HCT116 (cell line): ENCODE results near the gene SHOC2. TPM values are rescaled to one million over a fixed set of nuclear protein-coding genes. Genes with fewer than 3 reads are reported as not detected.

Experiments used
- ATAC-seq: fragments of 200-7000 bp; cut with Tn5 transposase; 2 replicates; pipeline ENCODE4 v1.9.1; 2020; ENCODE audit warnings: mild to moderate bottlenecking, moderate library complexity
- BruUV-seq: library from RNA; stranded (reverse); fragments of 400-500 nt; replicated peaks from 2 replicates; lab custom pipeline; 2021; lab: Mats Ljungman, UMichigan
- CTCF ChIA-PET: fragments of 300-600 bp; sonication (Branson Sonifier 250); formaldehyde crosslinking; loops from one replicate; lab custom pipeline; 2021; ENCODE audit warnings: antibody characterized with exemption; lab: Charles Lee
- POLR2A ChIA-PET: fragments of 300-600, 350-600 bp; sonication (Branson Sonifier 250); formaldehyde crosslinking; loops from one replicate; lab custom pipeline; 2021; ENCODE audit warnings: antibody characterized with exemption; lab: Charles Lee
- RAD21 ChIA-PET, 2 experiments: fragments of 300-600 bp; sonication (Branson Sonifier 250); formaldehyde crosslinking; loops; one replicate each; lab custom pipeline; 2023; ENCODE audit warnings: low total read pairs in 2 of 2; ENCODE audit not compliant: uncharacterized antibody in 2 of 2, unreplicated experiment in 2 of 2, low non-redundant PET in 1 of 2; lab: Charles Lee
- DNase-seq: peaks from one replicate; pipeline ENCODE4 v3.0.0-alpha.2; 2010; ENCODE audit warnings: low read depth, low spot score
- H2AFZ ChIP-seq: fragments of 200-600 bp; shearing (Covaris generic), sonication (generic); 2 replicates; pipeline ENCODE4 v1.6.1; 2017; ENCODE audit warnings: low read depth, mixed run types, mixed read lengths, antibody characterized with exemption, low read length; ENCODE audit not compliant: poor library complexity, severe bottlenecking
- H3K27ac ChIP-seq: 2 replicates; pipeline ENCODE4 v1.5.1; 2012; ENCODE audit warnings: low read depth, low read length
- H3K27me3 ChIP-seq: fragments of 200-600 bp; sonication (generic); 2 replicates; pipeline ENCODE4 v1.6.1; 2016; ENCODE audit warnings: mixed run types, low read length, mixed read lengths; ENCODE audit not compliant: insufficient read depth
- H3K36me3 ChIP-seq, 2 experiments: fragments of 200-500 bp in 1 of 2; fragments of 200-600 bp in 1 of 2; sonication (Bioruptor generic) in 1 of 2; sonication (generic) in 1 of 2; 2 replicates each; pipeline versions ENCODE4 v1.5.1 to v1.6.1; 2014 to 2016; ENCODE audit warnings: low read length in 2 of 2, inconsistent platforms in 1 of 2, mixed read lengths in 1 of 2, mixed run types in 1 of 2; ENCODE audit not compliant: insufficient read depth in 2 of 2, control insufficient read depth in 1 of 2
- H3K4me1 ChIP-seq, 2 experiments: fragments of 200-600 bp in 1 of 2; sonication (generic) in 1 of 2; 2 replicates each; pipeline versions ENCODE4 v1.5.1 to v1.6.1; 2012 to 2017; ENCODE audit warnings: low read length in 2 of 2, inconsistent platforms in 1 of 2, mild to moderate bottlenecking in 1 of 2, mixed read lengths in 1 of 2, mixed run types in 1 of 2, moderate library complexity in 1 of 2; ENCODE audit not compliant: insufficient read depth in 2 of 2, control insufficient read depth in 1 of 2
- H3K4me2 ChIP-seq: fragments of 200-600 bp; sonication (generic); 2 replicates; pipeline ENCODE4 v1.6.1; 2017; ENCODE audit warnings: mixed run types, low read length, mixed read lengths
- H3K4me3 ChIP-seq, 2 experiments: fragments of 200-600 bp in 1 of 2; sonication (generic) in 1 of 2; replicated peaks in 1 of 2; 2 replicates each; pipeline ENCODE4 v1.5.1; 2011 to 2016; ENCODE audit warnings: low read length in 2 of 2, control low read depth in 1 of 2, low read depth in 1 of 2, mild to moderate bottlenecking in 1 of 2, mixed read lengths in 1 of 2, mixed run types in 1 of 2
- H3K79me2 ChIP-seq: fragments of 200-600 bp; sonication (generic); 2 replicates; pipeline ENCODE4 v1.6.1; 2017; ENCODE audit warnings: mild to moderate bottlenecking, mixed run types, low read length, moderate library complexity, mixed read lengths; ENCODE audit not compliant: insufficient read depth
- H3K9ac ChIP-seq: fragments of 200-600 bp; sonication (generic); 2 replicates; pipeline ENCODE4 v1.6.1; 2016; ENCODE audit warnings: low read length, mixed read lengths
- H3K9me2 ChIP-seq: fragments of 200-600 bp; sonication (generic), shearing (Covaris generic); 2 replicates; pipeline ENCODE4 v1.6.1; 2017; ENCODE audit warnings: mixed run types, mild to moderate bottlenecking, moderate library complexity; ENCODE audit not compliant: insufficient read depth
- H3K9me3 ChIP-seq, 2 experiments: fragments of 200-500 bp in 1 of 2; fragments of 200-600 bp in 1 of 2; sonication (Bioruptor generic) in 1 of 2; sonication (generic) in 1 of 2; 2 replicates each; pipeline ENCODE4 v1.6.1; 2014 to 2017; ENCODE audit warnings: low read length in 2 of 2, mixed read lengths in 2 of 2, inconsistent platforms in 1 of 2, low read depth in 1 of 2, mild to moderate bottlenecking in 1 of 2, mixed run types in 1 of 2, moderate library complexity in 1 of 2; ENCODE audit not compliant: control insufficient read depth in 1 of 2, insufficient read depth in 1 of 2
- H4K20me1 ChIP-seq: fragments of 200-600 bp; sonication (generic), shearing (Covaris generic); 2 replicates; pipeline ENCODE4 v1.6.1; 2017; ENCODE audit warnings: mixed run types, mild to moderate bottlenecking, moderate library complexity; ENCODE audit not compliant: insufficient read depth
- CBX3 ChIP-seq: IDR thresholded peaks from 2 replicates; pipeline ENCODE4 v1.6.1; 2012; ENCODE audit warnings: low read depth
- CEBPB ChIP-seq: IDR thresholded peaks from 2 replicates; pipeline ENCODE4 v1.6.1; 2012; ENCODE audit warnings: low read depth
- EGR1 ChIP-seq: IDR thresholded peaks from 2 replicates; pipeline ENCODE4 v1.6.1; 2012; ENCODE audit warnings: low read depth
- ELF1 ChIP-seq: IDR thresholded peaks from 2 replicates; pipeline ENCODE4 v1.6.1; 2012; ENCODE audit warnings: low read depth, borderline replicate concordance
- EZH2phosphoT487 ChIP-seq: fragments of 200-600 bp; IDR thresholded peaks from 2 replicates; pipeline ENCODE4 v1.6.1; 2018; ENCODE audit warnings: antibody characterized with exemption, borderline replicate concordance
- FOSL1 ChIP-seq: IDR thresholded peaks from 2 replicates; pipeline ENCODE4 v1.6.1; 2012; ENCODE audit warnings: low read depth
- JUND ChIP-seq: IDR thresholded peaks from 2 replicates; pipeline ENCODE4 v1.6.1; 2012
- POLR2A ChIP-seq: IDR thresholded peaks from 2 replicates; pipeline ENCODE4 v1.7.0; 2011; ENCODE audit warnings: borderline replicate concordance; ENCODE audit not compliant: insufficient read depth, insufficient read length; ENCODE audit errors: extremely low read depth
- POLR2AphosphoS5 ChIP-seq: IDR thresholded peaks from 2 replicates; pipeline ENCODE4 v1.6.1; 2011; ENCODE audit warnings: mild to moderate bottlenecking, low read depth, low read length, moderate library complexity
- RAD21 ChIP-seq: IDR thresholded peaks from 2 replicates; pipeline ENCODE4 v1.6.1; 2012; ENCODE audit warnings: low read depth, mild to moderate bottlenecking
- REST ChIP-seq: IDR thresholded peaks from 2 replicates; pipeline ENCODE4 v1.6.1; 2012; ENCODE audit warnings: low read depth
- SIN3A ChIP-seq: IDR thresholded peaks from 2 replicates; pipeline ENCODE4 v1.6.1; 2012; ENCODE audit warnings: low read depth
- SP1 ChIP-seq: IDR thresholded peaks from 2 replicates; pipeline ENCODE4 v1.6.1; 2012; ENCODE audit warnings: low read depth
- YY1 ChIP-seq: IDR thresholded peaks from 2 replicates; pipeline ENCODE4 v1.6.1; 2011; ENCODE audit warnings: low read length, low read depth, moderate library complexity, mild to moderate bottlenecking; ENCODE audit not compliant: insufficient replicate concordance; ENCODE audit errors: extremely low read depth
- ZFX ChIP-seq: fragments of 450-650 bp; IDR thresholded peaks from 2 replicates; pipeline ENCODE4 v1.6.1; 2017
- intact Hi-C: fragments of 100-400 bp; cut with micrococcal nuclease; formaldehyde crosslinking; loops from 2 replicates; pipeline ENCODE4 v1.10.0; 2022
- total RNA-seq: library from RNA; stranded (reverse); gene quantifications from one replicate; pipeline ENCODE4 v1.2.1, GENCODE V29; 2021; ENCODE audit not compliant: unreplicated experiment
- TF ChIP-seq, protein P1 (sequence below): IDR thresholded peaks from 2 replicates; pipeline ENCODE4 v1.6.1; 2012
- TF ChIP-seq, protein P2 (sequence below): IDR thresholded peaks from 2 replicates; pipeline ENCODE4 v1.6.1; 2012

SHOC2 gene
- total RNA-seq, 1 experiment from 2014 or later, result 39.5 TPM

- intact Hi-C loops, result no loop called here
- H3K4me1 ChIP-seq, result no peaks in the 10 kb centered on the region
- no peaks in the 10 kb centered on the region for H3K36me3 ChIP-seq
- no peaks in the 10 kb centered on the region for H3K27me3 ChIP-seq
- TF ChIP-seq POLR2AphosphoS5, result no peak
- no peak for TF ChIP-seq EGR1
- TF ChIP-seq CBX3, result no peak
- TF ChIP-seq CEBPB, result no peak
- no peak for TF ChIP-seq YY1
- TF ChIP-seq, protein P1, sequence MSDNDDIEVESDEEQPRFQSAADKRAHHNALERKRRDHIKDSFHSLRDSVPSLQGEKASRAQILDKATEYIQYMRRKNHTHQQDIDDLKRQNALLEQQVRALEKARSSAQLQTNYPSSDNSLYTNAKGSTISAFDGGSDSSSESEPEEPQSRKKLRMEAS, result no peak
- no peak for TF ChIP-seq ZFX
- TF ChIP-seq JUND, result no peak
- no peak for TF ChIP-seq SIN3A
- TF ChIP-seq, protein P2, sequence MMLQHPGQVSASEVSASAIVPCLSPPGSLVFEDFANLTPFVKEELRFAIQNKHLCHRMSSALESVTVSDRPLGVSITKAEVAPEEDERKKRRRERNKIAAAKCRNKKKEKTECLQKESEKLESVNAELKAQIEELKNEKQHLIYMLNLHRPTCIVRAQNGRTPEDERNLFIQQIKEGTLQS, result no peak
- no peak for TF ChIP-seq ELF1
- TF ChIP-seq RAD21, result no peak
- no peak for TF ChIP-seq POLR2A
- TF ChIP-seq EZH2phosphoT487, result no peak
- TF ChIP-seq REST, result no peak
- no peak for TF ChIP-seq SP1
- TF ChIP-seq FOSL1, result no peak
- POLR2A ChIA-PET, result no interaction called here
- H3K79me2 ChIP-seq, result peaks cover 68% of the 10 kb centered on the region
- H4K20me1 ChIP-seq, result peaks cover 1% of the 10 kb centered on the region; the same call in 1 of the 2 replicates
- H3K9me3 ChIP-seq, result no peaks in the 10 kb centered on the region
- no peak overlapping the region for H3K4me2 ChIP-seq
- H3K27ac ChIP-seq, result no peak overlapping the region
- CTCF ChIA-PET, result interaction anchor here (1.0 kb wide), 1 partner anchor 9 kb away, joined by 3 read pairs; no protein-coding TSS in a partner anchor
- ATAC-seq (no peak), DNase-seq (no peak)
- BruUV-seq, result no TSS peak
- no peak overlapping the region for H2AFZ ChIP-seq
- no peak overlapping the region for H3K9ac ChIP-seq
- H3K9me2 ChIP-seq, result peaks cover 3% of the 10 kb centered on the region; the same call in 1 of the 2 replicates
- RAD21 ChIA-PET, result no interaction called here
- H3K4me3 ChIP-seq, result no peak overlapping the region
Observed at GRCh38 chr10:110966146-110966545, 46.7 kb downstream of the SHOC2 start.
